ENCODE measurements around the gene RPN1. TPM values are rescaled to one million over a fixed set of nuclear protein-coding genes. Genes with fewer than 3 reads are reported as not detected.

Gene RPN1
- total RNA-seq, 1 experiment from 2014 or later, result 185 TPM

DNA sequence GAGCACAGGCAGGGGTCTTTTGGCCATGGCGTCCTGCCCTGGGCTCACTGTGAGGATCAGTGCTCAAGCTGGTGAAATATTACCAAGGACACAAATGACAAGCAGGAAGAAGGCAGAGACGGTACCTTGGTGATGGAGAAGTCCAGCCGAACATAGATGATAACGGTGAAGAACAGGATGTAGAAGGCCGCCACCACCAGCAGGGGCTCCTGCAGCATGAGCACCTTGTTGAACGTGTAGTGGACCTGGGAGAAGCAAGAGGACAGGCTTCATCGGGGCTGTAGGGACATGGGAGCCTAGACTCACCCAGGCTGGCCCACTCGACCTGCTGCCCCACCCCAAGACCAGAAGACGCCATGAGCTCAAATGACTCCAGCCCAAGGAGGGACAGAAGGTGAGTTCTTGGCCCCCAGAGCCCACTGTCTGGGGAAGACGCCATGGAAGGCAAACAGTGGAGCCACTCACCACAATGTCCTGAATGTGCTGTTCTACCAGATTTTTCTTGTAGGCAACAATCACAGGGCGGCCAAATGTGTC is 25.1 kb downstream of the RPN1 start:
- Histone ChIP-seq H2AFZ (no peak overlapping the region), H3K36me3 (ENCODE audit: low read depth) (peaks cover 43% of the 10 kb centered on the region), H3K4me1 (replicated peaks; ENCODE audit: insufficient read depth) (no peaks in the 10 kb centered on the region), H3K4me2 (no peak overlapping the region), H3F3A (ENCODE audit: insufficient read depth, low read depth) (peaks cover 8% of the 10 kb centered on the region; the same call in 1 of the 2 replicates), H4K20me1 (ENCODE audit: insufficient read depth) (peaks cover 21% of the 10 kb centered on the region), H3K27ac (no peak overlapping the region), H3K9me3 (ENCODE audit: insufficient read depth, low read depth) (no peaks in the 10 kb centered on the region), H3K79me2 (ENCODE audit: low read depth) (0 out of 2 replicates have a peak, but pooled peaks cover 14% of the 10 kb centered on the region), H3K4me3 (no peak overlapping the region), H3K9me2 (ENCODE audit: insufficient read depth) (no peaks in the 10 kb centered on the region), H3K27me3 (ENCODE audit: insufficient read depth, low read depth) (no peaks in the 10 kb centered on the region)
- TF ChIP-seq, protein P1, sequence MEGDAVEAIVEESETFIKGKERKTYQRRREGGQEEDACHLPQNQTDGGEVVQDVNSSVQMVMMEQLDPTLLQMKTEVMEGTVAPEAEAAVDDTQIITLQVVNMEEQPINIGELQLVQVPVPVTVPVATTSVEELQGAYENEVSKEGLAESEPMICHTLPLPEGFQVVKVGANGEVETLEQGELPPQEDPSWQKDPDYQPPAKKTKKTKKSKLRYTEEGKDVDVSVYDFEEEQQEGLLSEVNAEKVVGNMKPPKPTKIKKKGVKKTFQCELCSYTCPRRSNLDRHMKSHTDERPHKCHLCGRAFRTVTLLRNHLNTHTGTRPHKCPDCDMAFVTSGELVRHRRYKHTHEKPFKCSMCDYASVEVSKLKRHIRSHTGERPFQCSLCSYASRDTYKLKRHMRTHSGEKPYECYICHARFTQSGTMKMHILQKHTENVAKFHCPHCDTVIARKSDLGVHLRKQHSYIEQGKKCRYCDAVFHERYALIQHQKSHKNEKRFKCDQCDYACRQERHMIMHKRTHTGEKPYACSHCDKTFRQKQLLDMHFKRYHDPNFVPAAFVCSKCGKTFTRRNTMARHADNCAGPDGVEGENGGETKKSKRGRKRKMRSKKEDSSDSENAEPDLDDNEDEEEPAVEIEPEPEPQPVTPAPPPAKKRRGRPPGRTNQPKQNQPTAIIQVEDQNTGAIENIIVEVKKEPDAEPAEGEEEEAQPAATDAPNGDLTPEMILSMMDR (conservative IDR thresholded peaks at IDR 0.05), result no peak
- no peak for TF ChIP-seq EZH2 (IDR thresholded peaks at IDR 0.05; ENCODE audit: low read depth)
- CTCF ChIA-PET, result no interaction called here
- no TSS peak for BruUV-seq (replicated peaks)
- no peak for DNase-seq
- intact Hi-C loops (cut with micrococcal nuclease; ENCODE audit: unreplicated experiment), result no loop called here
- POLR2A ChIA-PET (ENCODE audit: unreplicated experiment), result no interaction called here

- Histone ChIP-seq H3K27me3 (ENCODE audit: insufficient read depth, low read depth) (no peaks in the 10 kb centered on the region), H3K9me2 (ENCODE audit: insufficient read depth) (no peaks in the 10 kb centered on the region), H3K36me3 (ENCODE audit: low read depth) (peaks cover 43% of the 10 kb centered on the region), H3K4me1 (replicated peaks; ENCODE audit: insufficient read depth) (no peaks in the 10 kb centered on the region), H3K9me3 (ENCODE audit: insufficient read depth, low read depth) (no peaks in the 10 kb centered on the region), H3K4me2 (no peak overlapping the region), H4K20me1 (ENCODE audit: insufficient read depth) (peaks cover 21% of the 10 kb centered on the region), H3K4me3 (no peak overlapping the region), H2AFZ (no peak overlapping the region), H3F3A (ENCODE audit: insufficient read depth, low read depth) (peaks cover 10% of the 10 kb centered on the region; the same call in 1 of the 2 replicates), H3K27ac (no peak overlapping the region), H3K79me2 (ENCODE audit: low read depth) (0 out of 2 replicates have a peak, but pooled peaks cover 14% of the 10 kb centered on the region)
- TF ChIP-seq EZH2 (IDR thresholded peaks at IDR 0.05; ENCODE audit: low read depth), result no peak
- TF ChIP-seq, protein P1 (conservative IDR thresholded peaks at IDR 0.05), result no peak
- no peak for DNase-seq
- intact Hi-C loops (cut with micrococcal nuclease; ENCODE audit: unreplicated experiment), result no loop called here
- BruUV-seq (replicated peaks), result no TSS peak
- ChIA-PET POLR2A (ENCODE audit: unreplicated experiment) (no interaction called here), CTCF (no interaction called here)
These were observed 26.0 kb downstream of the RPN1 start for GRCh38 chr3:128624526-128625138.

DNA sequence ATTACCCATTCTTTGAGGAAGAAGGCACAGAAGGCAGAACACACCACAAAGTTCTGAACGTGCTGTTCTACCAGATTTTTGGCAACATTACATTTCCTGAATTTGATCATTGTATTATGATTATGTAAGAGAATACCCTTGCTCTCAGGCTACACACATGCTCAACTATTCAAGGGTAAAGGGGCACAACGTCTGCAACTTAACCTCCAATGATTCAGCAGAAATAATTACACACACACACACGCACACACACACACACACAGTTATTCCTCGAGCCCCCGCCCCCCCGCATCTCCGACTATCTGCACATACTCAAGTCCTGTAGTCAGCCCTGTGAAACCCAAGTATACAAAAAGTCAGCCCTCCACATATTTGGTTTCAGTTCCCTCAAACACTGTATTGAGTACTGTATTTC is 26.8 kb downstream of the RPN1 start:
- POLR2A ChIA-PET (ENCODE audit: unreplicated experiment), result no interaction called here
- peaks cover 52% of the 10 kb centered on the region for H3K36me3 ChIP-seq (ENCODE audit: low read depth)

More for the DNA sequence above, 26.8 kb downstream of the RPN1 start:
- no peak for DNase-seq
- Histone ChIP-seq H3K27me3 (ENCODE audit: insufficient read depth, low read depth) (no peaks in the 10 kb centered on the region), H3K27ac (no peak overlapping the region), H3K79me2 (ENCODE audit: low read depth) (0 out of 2 replicates have a peak, but pooled peaks cover 9% of the 10 kb centered on the region), H3K9me2 (ENCODE audit: insufficient read depth) (no peaks in the 10 kb centered on the region), H2AFZ (no peak overlapping the region), H4K20me1 (ENCODE audit: insufficient read depth) (peaks cover 18% of the 10 kb centered on the region), H3K4me2 (no peak overlapping the region), H3K4me1 (replicated peaks; ENCODE audit: insufficient read depth) (no peaks in the 10 kb centered on the region), H3K4me3 (no peak overlapping the region), H3K9me3 (ENCODE audit: insufficient read depth, low read depth) (no peaks in the 10 kb centered on the region), H3F3A (ENCODE audit: insufficient read depth, low read depth) (peaks cover 10% of the 10 kb centered on the region; the same call in 1 of the 2 replicates)
- BruUV-seq (replicated peaks), result no TSS peak
- CTCF ChIA-PET, result no interaction called here
- intact Hi-C loops (cut with micrococcal nuclease; ENCODE audit: unreplicated experiment), result no loop called here
- TF ChIP-seq, protein P1 (conservative IDR thresholded peaks at IDR 0.05), result no peak
- TF ChIP-seq EZH2 (IDR thresholded peaks at IDR 0.05; ENCODE audit: low read depth), result no peak
